GM18873 (cell line): Measurements from ENCODE around the gene LRCH4.

ENCODE experiments used
- ATAC-seq: cut with Tn5 transposase; IDR thresholded peaks from one replicate; pipeline ENCODE4 v1.9.1; 2021; ENCODE audit warnings: mild to moderate bottlenecking, moderate library complexity, moderate number of reproducible peaks; ENCODE audit not compliant: unreplicated experiment, low FRiP score

The LRCH4 gene

GRCh38 chr7:100582650-100583049, 3.3 kb downstream of the LRCH4 start:
- no peak for ATAC-seq

GRCh38 chr7:100582041-100582579, 3.8 kb downstream of the LRCH4 start:
- ATAC-seq: no peak

GRCh38 chr7:100580466-100581283, 5.3 kb downstream of the LRCH4 start:
- no peak for ATAC-seq

GRCh38 chr7:100578246-100579183, 7.4 kb downstream of the LRCH4 start:
- ATAC-seq: no peak

- ATAC-seq: no peak
These were observed 8.4 kb downstream of the LRCH4 start for GRCh38 chr7:100577507-100577906.

- no peak for ATAC-seq
These were observed 8.8 kb downstream of the LRCH4 start for GRCh38 chr7:100577103-100577502.

GRCh38 chr7:100576384-100576993, 9.4 kb downstream of the LRCH4 start:
- ATAC-seq: no peak

GRCh38 chr7:100575746-100576383, 10.1 kb downstream of the LRCH4 start:
- no peak for ATAC-seq

- ATAC-seq: no peak
These were observed 10.7 kb downstream of the LRCH4 start for GRCh38 chr7:100575206-100575631.

- no peak for ATAC-seq
These were observed 11.3 kb downstream of the LRCH4 start for GRCh38 chr7:100574362-100575205.

GRCh38 chr7:100573691-100574361, 12.1 kb downstream of the LRCH4 start, which contains the start of gene SAP25:
Gene SAP25 (minus strand): TSS chr7:100573900. CDS start chr7:100573742, 158 bp downstream.
- ATAC-seq: no peak

- ATAC-seq: no peak
These were observed 12.8 kb downstream of the LRCH4 start for GRCh38 chr7:100572949-100573675.

GRCh38 chr7:100572281-100572948, 13.5 kb downstream of the LRCH4 start:
- no peak for ATAC-seq

GRCh38 chr7:100571829-100572116, 14.2 kb downstream of the LRCH4 start:
- ATAC-seq: no peak

GRCh38 chr7:100570954-100571828, 14.7 kb downstream of the LRCH4 start:
- no peak for ATAC-seq
